Activated CD4-positive, alpha-beta T cell treated with anti-CD3 and anti-CD28 coated beads, Interleukin-2, amount 10 ng/mL, durations not matched to agents 24 days and 14 days (primary cell): ENCODE results near the gene BMPR1A. TPM values are rescaled to one million over a fixed set of nuclear protein-coding genes. Genes with fewer than 3 reads are reported as not detected.
"Not testable (repeated sequence)": the region's sequence is repeated elsewhere in the genome, so short reads cannot be mapped to it uniquely, and the experiment has no call there.

Experiments
- DNase-seq: peaks from one replicate; pipeline ENCODE4 v3.0.0; 2022
- H3K27ac Mint-ChIP-seq: one replicate; pipeline ENCODE4 v1.8.0; 2022; ENCODE audit warnings: mild to moderate bottlenecking, mixed read lengths
- H3K27me3 Mint-ChIP-seq: one replicate; pipeline ENCODE4 v1.8.0; 2022; ENCODE audit warnings: mixed read lengths
- H3K36me3 Mint-ChIP-seq: one replicate; pipeline ENCODE4 v1.8.0; 2022; ENCODE audit warnings: low read depth, mild to moderate bottlenecking, mixed read lengths
- H3K4me1 Mint-ChIP-seq: one replicate; pipeline ENCODE4 v1.8.0; 2021; ENCODE audit warnings: mixed read lengths
- H3K4me3 Mint-ChIP-seq: one replicate; pipeline ENCODE4 v1.8.0; 2022; ENCODE audit warnings: mild to moderate bottlenecking, moderate library complexity, mixed read lengths
- H3K9me3 Mint-ChIP-seq: one replicate; pipeline ENCODE4 v1.8.0; 2021; ENCODE audit warnings: mixed read lengths
- intact Hi-C: fragments of 100-400 bp; cut with micrococcal nuclease; formaldehyde crosslinking; loops from one replicate; pipeline ENCODE4 v1.15.1; 2023
- total RNA-seq: library from RNA; stranded (reverse); gene quantifications from 2 replicates; pipeline ENCODE4 v1.2.3, GENCODE V29; 2022

BMPR1A gene
- total RNA-seq, 1 donor from 2014 or later = 10.5 TPM

- intact Hi-C loops = no loop called here
- peaks cover 6% of the 10 kb centered on the region for H3K27me3 Mint-ChIP-seq
- no peaks in the 10 kb centered on the region for H3K9me3 Mint-ChIP-seq
- H3K4me1 Mint-ChIP-seq = peaks cover 3% of the 10 kb centered on the region
- no peak for DNase-seq
- H3K4me3 Mint-ChIP-seq = no peak overlapping the region
- no peak overlapping the region for H3K27ac Mint-ChIP-seq
- H3K36me3 Mint-ChIP-seq = no peaks in the 10 kb centered on the region
Observed at GRCh38 chr10:86833969-86834368, 77.5 kb downstream of the BMPR1A start.

- no peak overlapping the region for H3K27ac Mint-ChIP-seq
- intact Hi-C loops = no loop called here
- no peaks in the 10 kb centered on the region for H3K36me3 Mint-ChIP-seq
- H3K9me3 Mint-ChIP-seq = no peaks in the 10 kb centered on the region
- H3K27me3 Mint-ChIP-seq = peaks cover 3% of the 10 kb centered on the region
- no peak overlapping the region for H3K4me3 Mint-ChIP-seq
- DNase-seq = no peak
- peaks cover 3% of the 10 kb centered on the region for H3K4me1 Mint-ChIP-seq
Observed at GRCh38 chr10:86836044-86836443, 79.6 kb downstream of the BMPR1A start.

- no peak overlapping the region for H3K27ac Mint-ChIP-seq
- intact Hi-C loops = no loop called here
- no peaks in the 10 kb centered on the region for H3K36me3 Mint-ChIP-seq
- no peaks in the 10 kb centered on the region for H3K9me3 Mint-ChIP-seq
- no peak overlapping the region for H3K4me3 Mint-ChIP-seq
- peaks cover 3% of the 10 kb centered on the region for H3K4me1 Mint-ChIP-seq
- peaks cover 3% of the 10 kb centered on the region for H3K27me3 Mint-ChIP-seq
- DNase-seq = no peak
Observed at GRCh38 chr10:86837663-86838062, 81.2 kb downstream of the BMPR1A start.

- intact Hi-C loops = no loop called here
- Mint-ChIP-seq H3K27ac (no peak overlapping the region), H3K27me3 (no peaks in the 10 kb centered on the region), H3K9me3 (no peaks in the 10 kb centered on the region), H3K4me1 (peaks cover 2% of the 10 kb centered on the region), H3K4me3 (no peak overlapping the region), H3K36me3 (no peaks in the 10 kb centered on the region)
- DNase-seq = no peak
Observed at GRCh38 chr10:86840498-86840897, 84.1 kb downstream of the BMPR1A start.

GRCh38 chr10:86846088-86846487 lies 89.7 kb downstream of the BMPR1A start:
- DNase-seq = no peak
- no peaks in the 10 kb centered on the region for H3K9me3 Mint-ChIP-seq
- H3K4me3 Mint-ChIP-seq = no peak overlapping the region
- no peaks in the 10 kb centered on the region for H3K36me3 Mint-ChIP-seq
- intact Hi-C loops = no loop called here
- no peak overlapping the region for H3K27ac Mint-ChIP-seq
- no peaks in the 10 kb centered on the region for H3K27me3 Mint-ChIP-seq
- no peaks in the 10 kb centered on the region for H3K4me1 Mint-ChIP-seq

- Mint-ChIP-seq H3K27ac (no peak overlapping the region), H3K36me3 (no peaks in the 10 kb centered on the region), H3K27me3 (peaks cover 3% of the 10 kb centered on the region), H3K4me1 (no peaks in the 10 kb centered on the region), H3K4me3 (no peak overlapping the region), H3K9me3 (no peaks in the 10 kb centered on the region)
- DNase-seq = no peak
- intact Hi-C loops = no loop called here
Observed at GRCh38 chr10:86848747-86849146, 92.3 kb downstream of the BMPR1A start.

GRCh38 chr10:86849181-86849894 lies 92.9 kb downstream of the BMPR1A start:
- no peaks in the 10 kb centered on the region for H3K9me3 Mint-ChIP-seq
- DNase-seq = no peak
- H3K4me3 Mint-ChIP-seq = no peak overlapping the region
- intact Hi-C loops = no loop called here
- H3K36me3 Mint-ChIP-seq = no peaks in the 10 kb centered on the region
- no peaks in the 10 kb centered on the region for H3K4me1 Mint-ChIP-seq
- H3K27ac Mint-ChIP-seq = no peak overlapping the region
- H3K27me3 Mint-ChIP-seq = peaks cover 3% of the 10 kb centered on the region

- H3K27ac Mint-ChIP-seq = no peak overlapping the region
Observed at GRCh38 chr10:86850481-86850880, 94.1 kb downstream of the BMPR1A start.

GRCh38 chr10:86851328-86852207 lies 95.1 kb downstream of the BMPR1A start:
- H3K9me3 Mint-ChIP-seq = no peaks in the 10 kb centered on the region
- H3K4me1 Mint-ChIP-seq = no peaks in the 10 kb centered on the region
- no peak for DNase-seq
- peaks cover 3% of the 10 kb centered on the region for H3K27me3 Mint-ChIP-seq
- H3K4me3 Mint-ChIP-seq = no peak overlapping the region
- H3K27ac Mint-ChIP-seq = no peak overlapping the region
- H3K36me3 Mint-ChIP-seq = no peaks in the 10 kb centered on the region
- intact Hi-C loops = no loop called here

More at GRCh38 chr10:86850481-86850880, 94.1 kb downstream of the BMPR1A start:
- no peak for DNase-seq
- intact Hi-C loops = no loop called here
- H3K27me3 Mint-ChIP-seq = peaks cover 3% of the 10 kb centered on the region
- no peak overlapping the region for H3K4me3 Mint-ChIP-seq
- no peaks in the 10 kb centered on the region for H3K4me1 Mint-ChIP-seq
- no peaks in the 10 kb centered on the region for H3K9me3 Mint-ChIP-seq
- no peaks in the 10 kb centered on the region for H3K36me3 Mint-ChIP-seq

GRCh38 chr10:86853582-86853981 lies 97.2 kb downstream of the BMPR1A start:
- H3K27ac Mint-ChIP-seq, intact Hi-C loops, H3K36me3 Mint-ChIP-seq, DNase-seq, H3K4me1 Mint-ChIP-seq, H3K9me3 Mint-ChIP-seq, H3K4me3 Mint-ChIP-seq, H3K27me3 Mint-ChIP-seq: not testable (repeated sequence)

GRCh38 chr10:86855513-86855912 lies 99.1 kb downstream of the BMPR1A start:
- Mint-ChIP-seq H3K9me3 (no peaks in the 10 kb centered on the region), H3K27me3 (peaks cover 3% of the 10 kb centered on the region), H3K4me1 (no peaks in the 10 kb centered on the region), H3K27ac (no peak overlapping the region), H3K4me3 (no peak overlapping the region), H3K36me3 (no peaks in the 10 kb centered on the region)
- intact Hi-C loops = no loop called here
- DNase-seq = no peak

- DNase-seq = no peak
- intact Hi-C loops = no loop called here
- Mint-ChIP-seq H3K4me1 (no peaks in the 10 kb centered on the region), H3K9me3 (no peaks in the 10 kb centered on the region), H3K27ac (no peak overlapping the region), H3K27me3 (peaks cover 3% of the 10 kb centered on the region), H3K36me3 (no peaks in the 10 kb centered on the region), H3K4me3 (no peak overlapping the region)
Observed at GRCh38 chr10:86856156-86856555, 99.7 kb downstream of the BMPR1A start.

GRCh38 chr10:86857128-86857721 lies 100.8 kb downstream of the BMPR1A start:
- Mint-ChIP-seq H3K27ac (no peak overlapping the region), H3K36me3 (no peaks in the 10 kb centered on the region), H3K4me3 (no peak overlapping the region), H3K9me3 (no peaks in the 10 kb centered on the region), H3K27me3 (peaks cover 3% of the 10 kb centered on the region), H3K4me1 (no peaks in the 10 kb centered on the region)
- DNase-seq = no peak
- intact Hi-C loops = no loop called here

- Mint-ChIP-seq H3K27me3 (peaks cover 3% of the 10 kb centered on the region), H3K9me3 (no peaks in the 10 kb centered on the region), H3K36me3 (no peaks in the 10 kb centered on the region), H3K4me3 (no peak overlapping the region), H3K4me1 (no peaks in the 10 kb centered on the region), H3K27ac (no peak overlapping the region)
- no peak for DNase-seq
- intact Hi-C loops = no loop called here
Observed at GRCh38 chr10:86858011-86858410, 101.6 kb downstream of the BMPR1A start.
